ENCODE results near the gene ALDOA.
"Not testable (repeated sequence)": the region's sequence is repeated elsewhere in the genome, so short reads cannot be mapped to it uniquely, and the experiment has no call there.

ALDOA gene

DNA sequence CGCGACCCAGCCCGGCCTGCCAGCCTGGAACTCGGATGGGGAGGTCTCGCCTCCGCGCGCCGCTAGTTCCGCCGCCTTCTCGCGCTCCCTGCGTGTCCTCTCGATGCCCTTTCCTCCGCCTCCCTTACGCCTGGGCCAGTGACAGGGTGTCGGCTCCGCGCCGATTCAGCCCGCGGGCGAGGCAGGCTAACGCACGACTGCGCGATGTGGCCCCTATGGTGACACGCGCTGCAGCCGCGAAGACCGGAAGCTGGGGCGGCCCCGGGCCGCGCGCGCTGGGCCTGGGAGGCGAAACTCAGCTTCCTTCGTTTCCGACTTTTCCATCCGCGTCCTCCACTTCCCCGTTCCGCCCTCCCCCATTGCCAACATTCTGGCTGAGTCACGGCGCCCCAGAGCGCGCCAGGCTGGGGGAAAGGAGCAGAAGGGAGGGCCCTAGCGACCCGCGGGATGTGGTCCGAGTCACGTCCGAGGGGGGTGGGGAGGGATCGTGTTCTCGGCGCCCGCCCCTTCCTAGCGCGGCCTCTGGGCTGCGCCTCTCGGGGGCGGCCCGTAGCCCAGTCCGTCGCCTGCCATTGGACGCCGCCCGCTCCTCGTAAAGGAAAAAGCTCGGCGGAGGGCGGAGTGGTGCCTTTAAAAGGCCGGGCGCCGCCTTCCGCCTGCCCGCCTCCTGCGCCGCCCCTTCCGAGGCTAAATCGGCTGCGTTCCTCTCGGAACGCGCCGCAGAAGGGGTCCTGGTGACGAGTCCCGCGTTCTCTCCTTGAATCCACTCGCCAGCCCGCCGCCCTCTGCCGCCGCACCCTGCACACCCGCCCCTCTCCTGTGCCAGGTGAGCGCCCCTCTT, at the start of gene ALDOA:
Gene ALDOA, plus strand, starts transcription at position 659 of the 841 bp plus-strand sequence. CDS start 1,138 bp downstream, outside the sequence.
- DNase-seq = peak; percentile 95

DNA sequence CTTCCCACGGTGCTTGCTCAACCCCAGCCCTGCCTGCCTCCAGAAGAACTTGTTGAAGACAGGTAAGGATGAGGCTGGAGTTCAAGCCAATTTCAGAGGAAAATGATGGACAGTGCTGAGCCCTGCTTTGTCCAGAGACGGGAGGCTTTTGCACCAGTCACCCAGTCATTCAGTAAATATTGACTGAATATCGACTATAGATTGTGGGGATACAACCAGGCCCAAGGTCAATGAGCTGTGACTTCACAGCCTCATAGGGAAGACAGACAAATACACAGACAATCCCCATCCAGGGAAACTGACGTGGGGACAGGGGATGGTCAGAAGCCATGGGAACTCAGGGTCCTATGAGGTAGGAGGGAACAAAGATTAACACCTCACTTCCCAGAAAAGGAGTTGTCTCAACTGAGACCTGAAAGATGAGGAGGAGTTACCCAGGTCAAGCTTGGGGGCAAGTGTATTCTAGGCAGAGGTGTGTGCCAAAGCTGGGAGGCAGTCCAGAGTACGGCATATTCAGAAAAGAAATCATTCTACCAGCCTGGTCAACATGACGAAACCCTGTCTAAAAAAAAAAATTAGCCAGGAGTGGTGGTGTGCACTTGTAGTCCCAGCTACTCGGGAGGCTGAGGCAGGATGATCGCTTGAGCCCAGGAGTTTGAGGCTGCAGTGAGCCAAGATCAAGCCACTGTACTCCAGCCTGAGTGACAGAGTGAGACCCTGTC, 48.8 kb upstream of the ALDOA start:
- no peak for DNase-seq

DNA sequence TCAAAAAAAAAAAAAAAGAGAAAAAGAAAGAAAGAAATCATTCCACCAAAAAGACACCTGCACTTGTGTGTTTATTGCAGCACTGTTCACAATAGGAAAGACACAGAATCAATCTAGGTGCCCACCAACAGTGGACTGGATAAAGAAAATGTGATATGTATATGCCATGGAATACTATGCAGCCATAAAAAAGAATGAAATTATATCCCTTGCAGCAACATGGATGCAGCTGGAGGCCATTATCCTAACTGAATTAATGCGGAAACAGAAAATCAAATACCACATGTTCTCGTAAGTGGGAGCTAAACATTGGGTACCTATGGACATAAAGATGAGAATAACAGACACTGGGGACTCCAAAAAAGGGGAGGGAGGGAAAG, 48.3 kb upstream of the ALDOA start:
- DNase-seq = no peak

DNA sequence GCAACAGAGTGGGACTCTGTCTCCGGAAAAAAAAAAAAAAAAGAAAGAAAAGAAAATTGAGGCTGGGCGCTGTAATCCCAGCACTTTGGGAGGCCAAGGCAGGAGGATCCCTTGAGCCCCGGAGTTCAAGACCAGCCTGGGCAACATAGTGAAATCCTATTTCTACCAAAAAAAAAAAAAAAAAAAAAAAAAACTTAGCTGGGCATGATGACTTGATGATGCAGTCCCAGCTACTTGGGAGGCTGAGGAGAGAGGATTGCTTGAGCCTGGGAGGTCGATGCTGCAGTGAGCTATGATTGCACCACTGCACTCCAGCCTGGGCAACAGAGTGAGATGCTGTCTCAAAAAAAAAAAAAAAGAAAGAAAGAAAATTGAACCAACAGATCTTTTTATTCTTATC, 47.6 kb upstream of the ALDOA start:
- DNase-seq = not testable (repeated sequence)

DNA sequence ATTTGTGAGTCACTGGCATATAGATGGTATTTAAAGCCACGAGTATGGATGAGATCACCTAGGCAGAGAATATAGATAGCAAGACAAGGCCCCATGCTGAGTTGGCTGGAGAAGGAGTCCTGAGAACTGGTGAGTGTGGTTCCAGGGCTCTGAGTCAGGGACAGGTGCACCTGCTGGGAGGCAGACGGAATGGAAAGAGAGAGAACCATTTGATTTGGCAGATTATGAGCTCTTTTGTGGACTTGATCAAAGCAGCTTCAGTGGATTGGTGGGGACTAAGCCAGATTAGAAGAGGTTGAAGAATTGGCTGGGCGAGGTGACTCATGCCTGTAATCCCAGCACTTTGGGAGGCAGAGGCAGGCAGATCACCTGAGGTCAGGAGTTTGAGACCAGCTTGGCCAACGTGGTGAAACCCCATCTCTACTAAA, 46.8 kb upstream of the ALDOA start:
- no peak for DNase-seq

DNA sequence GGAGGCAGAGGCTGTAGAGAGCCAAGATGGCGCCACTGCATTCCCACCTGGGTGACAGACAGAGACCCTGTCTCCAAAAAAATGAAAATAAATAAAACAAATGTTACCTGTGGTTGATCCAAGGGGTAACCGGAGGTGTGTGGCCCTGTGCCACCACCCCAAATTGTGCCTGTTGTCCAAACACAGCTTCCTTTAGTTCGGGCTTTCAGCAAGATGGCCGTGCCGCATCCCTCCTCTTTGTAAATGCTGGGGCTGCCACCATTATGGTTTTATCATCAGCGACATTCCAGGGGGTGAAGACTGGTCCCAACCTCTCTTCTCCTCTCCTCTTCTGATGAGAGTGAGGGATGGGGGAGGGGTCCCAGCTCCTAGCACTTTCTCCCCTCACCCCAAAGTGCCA, 42.7 kb upstream of the ALDOA start, which contains the start of gene C16orf92:
Gene C16orf92, plus strand, starts transcription at position 312 of the 400 bp plus-strand sequence. CDS start 143 bp downstream, outside the sequence.
- no peak for DNase-seq

DNA sequence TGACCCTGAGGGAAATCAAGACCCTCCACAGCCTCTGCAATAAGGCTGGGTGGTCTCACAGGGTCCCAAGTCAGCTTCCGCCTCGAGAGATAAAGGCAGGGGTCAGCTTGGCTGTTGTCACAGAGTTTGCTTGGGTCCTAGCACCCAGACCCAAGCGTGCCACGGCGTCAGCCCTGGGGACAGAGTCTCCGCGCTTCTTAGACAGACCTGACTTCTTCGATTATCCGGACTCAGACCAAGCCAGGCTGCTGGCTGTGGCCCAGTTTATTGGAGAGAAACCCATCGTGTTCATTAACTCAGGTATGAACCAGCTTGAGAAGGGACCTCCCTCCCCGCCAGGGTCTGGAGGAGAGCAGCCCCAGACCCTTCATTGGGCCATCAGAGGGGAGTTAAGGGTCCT, 42.0 kb upstream of the ALDOA start:
- no peak for DNase-seq

DNA sequence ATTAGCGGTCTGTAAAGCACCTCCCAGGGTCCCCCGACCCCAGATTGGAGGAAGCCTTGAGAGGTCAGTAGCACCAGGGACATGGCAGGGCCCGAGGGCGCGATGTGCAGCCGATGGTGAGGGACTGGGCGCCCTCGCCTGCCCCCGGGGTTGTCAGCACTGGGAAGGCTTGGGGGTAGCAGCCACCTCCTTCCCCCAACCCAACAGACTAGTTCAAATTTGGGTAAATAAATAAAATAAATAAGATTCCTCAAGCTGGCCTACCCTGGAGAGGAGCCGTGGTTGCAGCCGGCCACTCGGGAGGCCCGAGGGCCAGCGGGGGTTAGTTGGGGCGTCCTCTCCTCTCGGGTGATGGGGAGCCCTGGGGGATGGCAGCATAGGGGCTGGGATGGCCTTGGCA, 41.1 kb upstream of the ALDOA start:
- DNase-seq = no peak

DNA sequence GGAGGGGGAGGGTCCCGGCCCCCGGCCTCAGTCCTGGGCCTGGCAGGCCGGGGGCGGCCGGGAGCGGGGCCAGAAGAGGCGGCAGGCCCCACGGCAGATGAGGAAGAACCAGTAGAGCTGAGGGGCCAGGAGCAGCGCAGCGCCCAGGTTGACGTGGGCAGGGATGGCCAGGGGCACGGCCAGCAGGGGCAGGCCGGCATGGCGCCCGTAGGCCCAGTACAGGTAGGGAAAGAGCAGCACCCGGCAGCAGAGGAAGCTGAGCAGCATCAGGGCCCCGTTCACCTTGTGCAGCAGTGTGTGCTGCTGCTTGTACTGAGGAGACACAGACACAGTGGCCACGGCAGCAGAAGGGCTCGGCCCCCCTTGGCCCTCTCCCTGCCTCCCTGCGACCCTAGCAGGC, 40.4 kb upstream of the ALDOA start:
- DNase-seq = no peak

DNA sequence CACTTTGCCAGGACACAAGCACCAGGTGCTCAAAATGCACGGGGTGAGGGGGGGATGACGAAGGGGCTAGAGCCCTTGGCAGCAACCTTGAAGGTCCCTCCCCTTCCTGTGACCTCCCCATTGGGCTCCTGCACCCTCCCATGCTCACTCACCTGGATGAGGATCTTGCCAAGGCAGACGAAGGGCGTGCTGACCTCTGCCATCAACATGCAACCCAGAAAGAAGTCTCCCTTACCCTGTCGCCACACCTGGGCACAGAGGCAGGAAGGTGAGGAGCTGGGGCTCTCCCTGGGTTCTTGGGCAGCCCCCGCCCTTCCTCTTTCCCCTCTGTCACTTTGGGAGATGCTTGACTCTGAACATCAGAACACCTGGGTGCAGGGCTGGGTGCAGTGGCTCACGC, 40.0 kb upstream of the ALDOA start:
- no peak for DNase-seq

DNA sequence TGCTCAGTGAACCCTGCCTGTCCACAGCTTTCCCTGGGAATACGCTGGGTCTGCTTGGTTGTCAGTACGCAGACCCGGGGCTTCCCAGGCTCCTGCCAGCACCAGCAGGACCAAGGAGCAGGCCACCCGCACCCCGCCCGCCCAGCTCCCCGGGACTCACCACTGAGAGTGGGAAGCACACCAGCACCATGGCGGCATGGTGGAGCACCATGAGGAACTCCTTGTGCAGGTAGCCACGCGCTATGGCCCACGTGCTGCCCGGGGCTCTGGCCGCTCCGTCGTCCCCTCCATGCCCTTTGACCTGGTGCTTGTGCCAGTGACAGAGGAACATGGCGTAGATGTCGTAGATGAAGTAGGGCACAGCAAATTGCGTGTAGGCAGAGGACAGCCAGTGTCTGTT, 39.1 kb upstream of the ALDOA start:
- no peak for DNase-seq

DNA sequence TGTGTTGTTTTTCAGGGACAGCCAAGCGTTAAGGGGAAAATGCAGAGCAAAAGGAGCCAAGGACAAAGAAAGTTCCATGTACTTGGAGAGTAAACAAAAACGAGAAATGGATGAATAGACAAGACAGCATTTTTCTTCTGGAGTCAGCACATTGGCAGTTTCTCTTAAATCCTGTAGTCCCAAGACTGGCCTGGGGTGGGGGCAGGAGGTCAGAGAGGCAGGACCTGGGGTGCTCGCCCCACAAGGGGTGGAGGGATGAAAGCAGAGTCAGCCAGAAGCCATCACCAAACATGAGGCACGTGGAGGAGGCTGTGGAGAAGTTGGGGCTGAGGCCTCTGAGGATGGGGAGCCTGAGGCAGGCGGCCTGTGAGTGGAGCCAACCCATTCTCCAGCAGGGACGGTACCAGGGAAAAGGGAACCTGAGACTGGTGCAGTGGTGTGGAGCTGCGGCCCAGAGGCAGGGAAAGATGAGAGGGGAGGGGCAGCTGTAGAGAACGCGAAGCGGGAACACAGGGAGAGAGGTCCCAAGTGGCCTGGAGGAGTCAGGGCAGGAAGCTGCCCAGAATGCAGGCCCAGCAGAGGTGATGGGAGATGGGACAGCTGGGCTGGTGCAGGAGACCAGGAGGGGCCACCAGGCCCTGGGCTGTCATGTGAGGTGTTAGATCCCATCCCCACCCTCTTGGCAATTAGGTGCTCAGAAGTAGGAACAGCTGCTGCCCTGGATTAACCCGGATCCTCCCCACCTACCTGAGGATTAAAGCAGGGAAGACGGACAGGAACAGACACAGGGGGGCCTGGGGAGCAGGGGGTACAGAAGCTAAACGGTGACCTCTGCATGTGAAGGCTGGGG, 37.7 kb upstream of the ALDOA start:
- DNase-seq = no peak

DNA sequence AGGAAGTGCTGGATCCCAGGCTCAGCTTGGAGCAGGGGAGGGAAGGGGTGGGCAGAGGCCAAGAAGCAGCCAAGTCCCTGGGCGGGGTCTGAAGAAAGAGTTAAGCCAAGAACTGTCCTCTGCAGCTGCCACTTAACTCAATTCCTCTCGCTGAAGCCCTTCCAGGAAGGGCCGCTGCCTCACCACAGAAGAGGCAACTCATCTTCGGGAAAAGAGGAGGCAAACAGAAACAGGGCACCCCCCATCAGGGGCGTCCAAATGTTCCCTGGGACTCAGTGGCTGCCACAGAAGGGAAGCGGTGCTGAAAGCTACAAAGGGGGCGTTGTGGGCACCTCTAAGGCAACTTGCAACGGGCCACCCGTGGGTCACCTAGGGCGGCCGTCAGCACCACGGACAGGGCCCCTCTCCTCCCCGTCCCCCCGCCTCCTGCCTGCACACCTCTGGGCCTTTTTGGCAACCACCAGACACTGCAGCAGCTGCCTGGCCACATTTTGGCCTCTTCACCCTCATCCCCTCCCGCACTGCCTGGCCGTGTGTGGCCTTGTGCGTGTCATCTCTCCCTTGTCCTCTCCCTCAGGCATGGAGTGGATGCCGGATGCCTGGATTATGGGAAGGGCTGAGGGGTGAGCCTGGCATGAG, 37.0 kb upstream of the ALDOA start:
- no peak for DNase-seq

DNA sequence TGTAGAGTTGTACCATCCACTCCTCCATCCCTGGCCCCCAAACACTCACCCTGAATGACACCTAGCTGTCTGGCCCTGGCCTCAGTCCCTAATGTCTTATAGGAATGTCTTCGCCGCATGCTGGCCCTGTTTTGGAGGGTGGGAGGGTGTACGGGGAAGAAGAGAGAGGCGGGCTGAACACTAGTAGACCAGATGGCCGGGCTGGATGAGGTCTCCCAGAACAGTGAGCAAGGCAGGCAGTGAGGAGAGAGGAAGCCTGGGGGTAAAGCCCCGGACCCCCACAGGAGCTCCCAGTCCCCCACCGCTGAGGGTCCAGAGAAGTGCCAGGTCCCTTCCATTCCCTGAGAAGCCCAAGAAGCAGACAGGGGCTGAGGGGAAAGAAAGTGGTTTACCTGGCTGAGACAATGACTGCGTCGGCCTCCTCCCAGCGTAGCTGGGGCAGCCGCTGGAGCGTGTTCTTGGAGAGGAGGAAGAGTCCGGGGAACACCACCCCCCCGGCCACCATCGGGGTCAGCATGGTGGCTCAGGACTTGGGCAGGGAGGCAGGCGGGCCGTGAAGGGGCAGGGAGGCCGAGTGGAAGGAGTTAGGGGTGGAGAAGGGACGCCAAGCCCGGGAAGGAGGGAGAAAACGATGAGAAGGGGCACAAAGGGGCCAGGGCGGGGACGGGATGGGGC, 35.4 kb upstream of the ALDOA start:
- DNase-seq = no peak

DNA sequence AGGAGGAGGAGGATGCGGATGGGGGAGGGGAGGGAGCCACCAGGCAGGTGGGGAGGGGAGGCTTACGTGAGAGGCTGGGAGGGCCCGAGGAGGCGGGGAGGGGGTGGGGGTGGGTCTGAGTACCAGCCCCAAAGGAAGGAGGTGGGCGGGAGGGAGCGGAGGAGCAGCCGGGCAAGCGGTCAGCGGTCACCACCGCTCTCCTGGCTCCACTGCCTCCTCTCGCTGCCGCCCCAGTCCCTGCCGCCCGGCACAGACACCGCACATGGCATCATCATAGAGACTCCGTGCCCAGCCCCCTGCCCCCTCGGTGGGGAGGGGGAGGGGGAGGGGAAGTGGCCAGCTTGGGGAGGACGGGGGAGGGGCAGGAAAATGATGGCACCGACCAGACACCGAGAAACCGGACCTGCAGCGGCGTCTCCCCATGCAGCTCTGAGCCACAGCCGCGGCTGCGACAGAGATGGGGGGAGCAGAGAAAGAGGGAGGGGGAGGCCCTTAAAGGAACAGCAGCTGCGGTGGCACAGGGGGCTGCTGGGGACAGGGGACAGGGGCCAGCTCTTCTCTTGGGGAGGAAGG, 34.6 kb upstream of the ALDOA start, which contains the start of gene TLCD3B:
Gene TLCD3B, minus strand, starts transcription at position 431 of the 573 bp plus-strand sequence. CDS start 744 bp downstream, outside the sequence.
- DNase-seq = no peak

DNA sequence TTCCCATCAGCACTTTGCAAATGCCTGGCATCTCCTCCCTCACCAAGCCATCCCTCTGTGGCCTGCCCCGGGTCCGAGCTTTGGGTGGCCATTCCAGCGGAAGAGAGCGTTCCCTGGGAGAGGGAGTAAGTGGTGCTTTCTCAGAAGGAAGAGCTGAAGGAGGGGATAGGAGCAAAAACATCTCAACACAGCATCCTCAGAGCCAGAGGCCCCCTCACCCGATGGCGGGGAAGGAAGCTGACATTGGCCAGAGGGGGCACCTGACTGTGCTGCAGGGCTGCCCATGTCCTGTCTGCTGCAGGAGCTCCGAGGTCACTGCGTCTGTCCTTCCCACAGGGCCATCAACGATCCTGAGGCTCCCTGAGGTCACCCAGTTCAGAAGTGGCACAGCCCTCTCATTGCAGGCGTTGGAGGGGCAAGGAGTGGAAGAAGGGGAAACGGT, 34.1 kb upstream of the ALDOA start:
- DNase-seq = no peak

DNA sequence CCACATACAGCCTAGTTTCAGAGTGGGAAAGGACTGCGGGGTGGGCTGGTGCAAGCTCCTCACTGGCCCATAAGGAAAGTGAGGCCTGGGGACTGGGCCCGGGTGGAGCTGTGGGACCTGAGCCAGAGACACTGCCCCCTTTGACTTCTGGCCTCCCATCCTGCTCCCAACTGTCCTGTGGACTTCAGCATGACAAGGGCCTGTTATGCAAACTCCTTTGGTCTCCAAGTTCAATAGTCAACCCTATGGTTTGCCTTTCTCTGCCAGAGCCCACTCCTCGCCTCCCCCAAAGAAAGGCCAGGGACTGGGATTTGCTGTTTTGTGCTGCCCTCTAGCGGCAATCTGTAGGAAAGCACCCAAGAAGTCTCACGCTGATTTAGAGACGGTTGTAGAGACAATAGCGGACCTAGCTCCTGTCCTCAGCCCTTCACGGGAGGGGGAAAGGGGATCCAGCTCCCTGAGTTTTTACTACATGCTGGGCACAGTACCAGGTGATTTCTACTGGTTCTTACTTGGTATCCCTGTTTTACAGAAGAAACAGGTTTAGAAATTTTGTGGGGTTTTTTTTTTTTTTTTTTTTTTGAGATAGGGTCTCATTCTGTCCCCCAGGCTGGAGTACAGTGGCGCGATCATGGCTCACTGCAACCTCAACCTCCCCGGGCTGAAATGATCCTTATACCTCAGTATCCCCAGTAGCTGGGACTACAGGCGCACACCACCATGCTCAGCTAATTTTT, 33.3 kb upstream of the ALDOA start:
- peak; percentile 46 for DNase-seq

DNA sequence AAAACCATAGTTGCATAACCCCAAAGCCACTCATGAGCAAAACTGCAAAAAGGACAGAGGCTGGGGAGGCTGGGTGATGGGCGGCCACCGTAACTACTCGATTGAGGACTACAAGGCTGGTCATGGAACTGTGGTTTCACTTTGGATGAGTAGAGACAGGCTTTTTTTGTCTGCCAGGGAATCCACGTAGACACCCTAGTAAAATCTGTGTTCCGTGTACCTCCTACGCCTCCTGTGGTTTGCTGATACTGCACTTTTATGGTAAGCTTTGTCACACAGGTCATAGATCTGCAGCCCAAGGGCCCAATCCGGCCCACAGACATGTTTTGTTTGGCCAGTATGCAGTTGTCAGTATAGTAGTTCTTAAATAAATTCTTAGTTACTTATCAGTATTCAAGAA, 32.3 kb upstream of the ALDOA start:
- no peak for DNase-seq

DNA sequence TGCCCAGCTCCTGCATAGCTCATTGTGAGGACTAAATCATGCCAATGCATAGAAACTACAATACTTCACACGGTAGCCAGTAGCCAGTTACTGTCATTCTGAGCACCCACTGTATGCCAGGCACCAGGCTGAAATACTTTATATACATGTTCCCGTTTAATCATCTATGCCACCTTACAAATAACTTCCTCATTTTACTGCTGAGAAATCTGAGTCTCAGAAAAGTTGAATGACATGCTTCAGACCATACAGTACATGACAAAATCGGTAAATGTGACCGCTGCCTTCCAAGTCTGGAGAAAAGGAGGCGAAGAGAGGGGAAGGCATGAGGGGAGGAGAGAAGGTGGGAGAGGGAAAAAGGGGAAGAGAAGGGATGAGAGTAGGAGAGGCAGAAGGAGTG, 25.3 kb upstream of the ALDOA start:
- DNase-seq = no peak

DNA sequence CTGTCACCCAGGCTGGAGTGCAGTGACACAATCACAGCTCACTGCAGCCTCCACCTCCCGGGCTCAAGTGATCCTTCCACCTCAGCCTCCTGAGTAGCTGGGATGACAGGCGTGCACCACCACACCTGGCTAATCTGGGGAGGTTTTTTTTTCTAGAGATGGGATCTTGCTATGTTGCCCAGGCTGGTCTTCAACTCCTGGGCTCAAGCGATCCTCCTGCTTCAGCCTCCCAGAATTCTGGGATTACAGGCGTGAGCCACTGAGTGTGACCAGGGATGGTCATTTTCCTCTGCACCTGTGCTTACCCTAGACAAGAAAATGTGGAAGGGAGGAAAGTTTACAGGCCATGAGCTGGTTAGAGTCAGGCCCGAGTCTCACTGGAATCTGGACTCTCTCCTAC, 24.9 kb upstream of the ALDOA start:
- not testable (repeated sequence) for DNase-seq

DNA sequence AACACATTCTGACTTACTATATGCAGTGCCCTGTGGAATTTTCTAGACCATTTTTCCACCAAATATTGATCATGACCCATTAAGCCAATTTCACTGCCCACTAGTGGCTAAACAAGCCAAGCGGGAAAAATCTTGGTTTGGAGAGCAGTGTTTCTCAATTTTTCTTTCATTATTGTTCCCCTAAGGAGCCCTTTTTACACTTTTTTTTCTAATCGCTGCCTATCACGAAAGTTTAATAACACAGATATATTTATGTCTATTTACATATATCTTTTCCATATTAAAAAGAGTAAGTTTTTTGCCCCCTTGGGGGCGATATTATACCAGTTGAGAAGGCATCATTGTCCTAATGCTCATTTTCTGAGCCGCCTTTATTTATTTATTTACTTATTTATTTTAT, 23.7 kb upstream of the ALDOA start:
- DNase-seq = no peak
